Left ventricle myocardium inferior (tissue), 1 donor: ENCODE results near the gene TMEM88. TPM values are rescaled to one million over a fixed set of nuclear protein-coding genes. Genes with fewer than 3 reads are reported as not detected.

Source experiments
- DNase-seq: peaks from one replicate; pipeline ENCODE4 v3.0.0-alpha.2; 2020
- H3K27ac ChIP-seq: fragments of 200-600 bp; replicated peaks from 2 replicates; pipeline ENCODE4 v1.8.0; 2021
- H3K27me3 ChIP-seq: fragments of 200-600 bp; 2 replicates; pipeline ENCODE4 v1.8.0; 2021; ENCODE audit warnings: low read depth
- H3K36me3 ChIP-seq: fragments of 200-600 bp; 2 replicates; pipeline ENCODE4 v1.8.0; 2021
- H3K4me1 ChIP-seq: fragments of 200-600 bp; 2 replicates; pipeline ENCODE4 v1.8.0; 2021
- H3K4me3 ChIP-seq: fragments of 200-600 bp; 2 replicates; pipeline ENCODE4 v1.8.0; 2021; ENCODE audit warnings: mild to moderate bottlenecking, moderate library complexity
- H3K9me3 ChIP-seq: fragments of 200-600 bp; replicated peaks from 2 replicates; pipeline ENCODE4 v1.8.0; 2021
- CTCF ChIP-seq: fragments of 200-600 bp; IDR thresholded peaks from 2 replicates; pipeline ENCODE4 v1.8.0; 2021; ENCODE audit warnings: antibody characterized with exemption, mild to moderate bottlenecking, borderline replicate concordance
- intact Hi-C: fragments of 100-400 bp; cut with micrococcal nuclease; formaldehyde crosslinking; loops from one replicate; pipeline ENCODE4 v1.11.0; 2022
- total RNA-seq: library from RNA; stranded (reverse); fragmentation: NEBNext Ultra II Directional; extraction: Animal tissue kit (Norgen Biotek cat#: 25700); gene quantifications from one replicate; pipeline ENCODE4 v1.2.1, GENCODE V29; 2021
- donor health status: DM: no; HTN: yes; CAD: no; lungs with severe emphysema.

TMEM88 gene
- total RNA-seq, 1 donor from 2014 or later: 26.4 TPM

- no peaks in the 10 kb centered on the region for H3K27me3 ChIP-seq
- H3K9me3 ChIP-seq: no peaks in the 10 kb centered on the region
- TF ChIP-seq CTCF: no peak
- no peak for DNase-seq
- H3K4me1 ChIP-seq: peaks cover 67% of the 10 kb centered on the region
- peak overlapping the region; percentile 88 for H3K4me3 ChIP-seq
- intact Hi-C loops: no loop called here
- H3K36me3 ChIP-seq: peaks cover 12% of the 10 kb centered on the region
- peak overlapping the region; percentile 98 for H3K27ac ChIP-seq
Observed at GRCh38 chr17:7884581-7885366, 29.9 kb downstream of the TMEM88 start.

- intact Hi-C loops: no loop called here
- Histone ChIP-seq H3K4me1 (peaks cover 72% of the 10 kb centered on the region), H3K4me3 (peak overlapping the region; percentile 88), H3K27ac (peak overlapping the region; percentile 98), H3K27me3 (no peaks in the 10 kb centered on the region), H3K36me3 (peaks cover 3% of the 10 kb centered on the region), H3K9me3 (no peaks in the 10 kb centered on the region)
- peak; percentile 36 for DNase-seq
- no peak for TF ChIP-seq CTCF
Observed at GRCh38 chr17:7885367-7886226, 30.7 kb downstream of the TMEM88 start.

- intact Hi-C loops: no loop called here
- TF ChIP-seq CTCF: no peak
- Histone ChIP-seq H3K9me3 (no peaks in the 10 kb centered on the region), H3K36me3 (peaks cover 4% of the 10 kb centered on the region), H3K27ac (peak overlapping the region; percentile 98), H3K27me3 (no peaks in the 10 kb centered on the region), H3K4me3 (peak overlapping the region; percentile 88), H3K4me1 (peaks cover 67% of the 10 kb centered on the region)
- DNase-seq: no peak
Observed at GRCh38 chr17:7886227-7887037, 31.6 kb downstream of the TMEM88 start.

GRCh38 chr17:7887038-7887481 lies 32.2 kb downstream of the TMEM88 start:
- H3K36me3 ChIP-seq: peaks cover 8% of the 10 kb centered on the region
- intact Hi-C loops: no loop called here
- peak overlapping the region; percentile 88 for H3K4me3 ChIP-seq
- TF ChIP-seq CTCF: no peak
- H3K9me3 ChIP-seq: no peaks in the 10 kb centered on the region
- H3K27me3 ChIP-seq: no peaks in the 10 kb centered on the region
- H3K27ac ChIP-seq: peak overlapping the region; percentile 98
- DNase-seq: no peak
- H3K4me1 ChIP-seq: peaks cover 61% of the 10 kb centered on the region
